Measurements from ENCODE around the gene FNTB.

- TF ChIP-seq POLR2AphosphoS5 (IDR thresholded peaks at IDR 0.05) (no peak), POLR2A (IDR thresholded peaks at IDR 0.05) (no peak)
- TF ChIP-seq, protein P1, sequence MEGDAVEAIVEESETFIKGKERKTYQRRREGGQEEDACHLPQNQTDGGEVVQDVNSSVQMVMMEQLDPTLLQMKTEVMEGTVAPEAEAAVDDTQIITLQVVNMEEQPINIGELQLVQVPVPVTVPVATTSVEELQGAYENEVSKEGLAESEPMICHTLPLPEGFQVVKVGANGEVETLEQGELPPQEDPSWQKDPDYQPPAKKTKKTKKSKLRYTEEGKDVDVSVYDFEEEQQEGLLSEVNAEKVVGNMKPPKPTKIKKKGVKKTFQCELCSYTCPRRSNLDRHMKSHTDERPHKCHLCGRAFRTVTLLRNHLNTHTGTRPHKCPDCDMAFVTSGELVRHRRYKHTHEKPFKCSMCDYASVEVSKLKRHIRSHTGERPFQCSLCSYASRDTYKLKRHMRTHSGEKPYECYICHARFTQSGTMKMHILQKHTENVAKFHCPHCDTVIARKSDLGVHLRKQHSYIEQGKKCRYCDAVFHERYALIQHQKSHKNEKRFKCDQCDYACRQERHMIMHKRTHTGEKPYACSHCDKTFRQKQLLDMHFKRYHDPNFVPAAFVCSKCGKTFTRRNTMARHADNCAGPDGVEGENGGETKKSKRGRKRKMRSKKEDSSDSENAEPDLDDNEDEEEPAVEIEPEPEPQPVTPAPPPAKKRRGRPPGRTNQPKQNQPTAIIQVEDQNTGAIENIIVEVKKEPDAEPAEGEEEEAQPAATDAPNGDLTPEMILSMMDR (IDR thresholded peaks at IDR 0.05), result no peak
Measured at GRCh38 chr14:65032319-65032718, 45.6 kb downstream of the FNTB start.

Data from suprapubic skin (tissue), 4 donors.